Activated naive CD4-positive, alpha-beta T cell treated with Interleukin-2 at 50 U/mL for 16 hours (primary cell): Measurements from ENCODE around the gene C19orf47.

Experiments used
- DNase-seq: peaks from one replicate; pipeline ENCODE4 v3.0.0-alpha.2; 2020

The C19orf47 gene

GRCh38 chr19:40348125-40348913 is at the start of gene C19orf47, which contains the start of gene PLD3:
TSS of gene C19orf47 (minus strand) at chr19:40348397. CDS start at chr19:40341857, 6,540 bp downstream.
TSS of gene PLD3 (plus strand) at chr19:40348695. CDS start at chr19:40366484, 17,789 bp downstream.
- peak; percentile 99 for DNase-seq

DNA sequence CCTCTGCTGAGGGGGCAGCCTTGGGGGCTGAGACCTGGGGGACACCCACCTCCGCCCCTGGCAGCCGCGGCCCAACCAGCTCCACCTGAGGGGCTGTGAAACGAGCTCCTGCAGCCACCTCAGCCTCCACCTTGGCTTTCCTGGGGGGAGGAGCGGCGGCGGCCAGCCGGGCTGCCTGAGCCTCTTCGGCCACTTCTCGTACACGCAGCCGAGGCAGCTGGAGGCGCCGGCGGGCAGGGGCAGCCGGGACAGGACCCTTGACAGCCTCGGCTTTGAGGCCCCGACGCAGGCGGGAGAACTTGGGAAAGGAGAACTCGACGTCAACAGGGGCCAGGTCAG is 49.3 kb upstream of the C19orf47 start:
- DNase-seq: no peak

DNA sequence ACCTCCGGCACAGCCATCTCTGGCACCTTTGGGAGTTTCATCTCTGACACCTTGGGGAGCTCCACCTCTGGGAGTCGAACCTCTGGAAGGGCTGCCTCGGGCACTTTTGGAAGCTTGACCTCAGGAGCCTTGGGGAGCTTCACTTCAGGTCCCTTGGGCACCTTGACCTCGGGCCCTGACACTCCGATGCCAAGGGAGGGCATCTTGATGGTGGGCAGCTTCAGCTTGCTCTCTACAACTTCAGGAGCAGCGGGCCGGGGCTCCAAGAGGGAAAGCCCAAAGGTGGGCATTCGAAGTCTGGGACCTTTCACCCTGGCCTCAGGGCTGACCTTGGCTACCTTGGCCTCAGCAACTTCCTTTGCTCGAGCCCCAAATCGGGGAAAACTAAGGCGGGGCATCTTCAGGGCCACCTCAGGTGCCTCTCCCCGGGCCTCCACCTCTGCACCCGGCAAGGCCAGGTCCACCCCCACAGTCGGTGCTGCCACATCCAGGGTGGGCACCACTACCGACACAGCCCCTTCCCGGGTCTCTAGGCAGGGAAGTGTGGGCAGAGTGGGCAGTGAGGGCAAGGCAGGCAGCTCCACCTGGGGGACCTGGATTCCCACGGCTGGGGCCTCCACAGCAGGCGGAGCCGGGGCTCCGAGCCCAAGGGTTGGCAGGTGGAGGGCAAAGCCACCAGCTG is 48.8 kb upstream of the C19orf47 start:
- DNase-seq: no peak

DNA sequence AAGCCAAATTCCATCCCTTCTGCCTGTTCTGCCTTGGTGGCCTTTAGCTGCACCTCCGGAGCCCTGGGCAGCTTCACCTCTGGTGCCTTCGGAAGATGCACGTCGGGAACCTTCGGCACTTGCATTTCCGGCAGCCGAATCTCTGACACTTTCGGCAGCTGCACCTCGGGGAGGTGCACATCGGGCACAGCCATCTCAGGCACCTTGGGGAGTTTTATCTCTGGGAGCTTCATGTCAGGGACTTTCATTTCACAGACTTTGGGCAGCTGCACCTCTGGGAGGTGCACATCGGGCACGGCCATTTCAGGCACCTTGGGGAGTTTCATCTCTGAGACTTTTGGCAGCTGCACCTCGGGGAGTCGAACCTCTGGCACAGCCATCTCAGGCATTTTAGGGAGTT is 47.8 kb upstream of the C19orf47 start:
- no peak for DNase-seq

GRCh38 chr19:40394816-40395210 is 46.6 kb upstream of the C19orf47 start:
- no peak for DNase-seq

GRCh38 chr19:40393894-40394815 is 46.0 kb upstream of the C19orf47 start:
- no peak for DNase-seq

DNA sequence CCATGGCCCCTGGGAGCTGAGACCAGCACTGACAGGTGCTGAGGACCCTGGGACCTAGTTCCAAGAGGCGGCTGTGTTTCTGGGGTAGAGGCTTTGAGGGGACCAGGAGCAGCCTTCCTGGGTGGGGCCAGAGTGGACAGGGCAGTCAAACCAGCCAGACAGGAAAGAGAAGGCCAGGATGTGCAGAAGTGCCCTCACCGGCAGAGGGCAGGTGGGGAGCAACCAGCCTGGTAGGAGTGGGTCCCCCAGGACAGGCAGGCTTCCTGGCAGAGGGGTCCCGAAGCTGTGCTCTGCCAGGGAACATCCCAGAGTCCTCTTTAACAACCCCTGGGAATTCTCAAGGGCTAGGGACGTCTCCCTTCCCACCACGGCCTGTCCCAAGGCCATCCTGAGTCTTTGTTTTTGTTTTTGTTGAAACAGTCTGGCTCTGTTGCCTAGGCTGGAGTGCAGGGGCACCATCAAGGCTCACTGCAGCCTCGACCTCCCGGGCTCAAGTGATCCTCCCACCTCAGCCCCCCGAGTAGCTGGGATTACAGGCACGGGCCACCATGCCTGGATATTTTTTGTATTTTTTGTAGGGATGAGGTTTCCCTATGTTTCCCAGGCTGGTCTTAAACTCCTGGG is 44.8 kb upstream of the C19orf47 start:
- no peak for DNase-seq

DNA sequence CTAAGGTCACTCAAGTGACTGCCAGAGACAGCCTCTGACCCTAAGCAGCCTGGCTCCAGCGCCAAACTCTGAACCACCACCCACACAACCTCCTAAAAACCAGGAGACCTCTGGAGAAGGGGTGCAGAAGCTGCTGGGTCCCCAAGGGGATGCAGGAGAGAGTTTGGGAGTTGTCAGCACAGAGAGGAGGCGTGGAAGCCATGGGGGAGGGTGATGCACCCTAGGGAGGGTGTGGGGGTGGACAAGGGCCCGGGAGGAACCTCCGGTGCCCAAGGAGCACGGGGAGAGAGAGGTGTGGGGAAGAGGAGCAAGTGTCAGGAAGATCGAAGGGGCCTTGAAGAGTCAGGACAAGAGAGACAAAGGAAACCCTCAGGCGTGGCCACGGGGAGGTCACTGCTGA is 43.9 kb upstream of the C19orf47 start:
- no peak for DNase-seq

- no peak for DNase-seq
Observed at GRCh38 chr19:40390084-40390742, 42.0 kb upstream of the C19orf47 start, which contains the start of gene HIPK4. TSS of gene HIPK4 (minus strand) at chr19:40390181. CDS start at chr19:40389902, 279 bp downstream.

GRCh38 chr19:40389404-40390083 is 41.3 kb upstream of the C19orf47 start:
- no peak for DNase-seq

DNA sequence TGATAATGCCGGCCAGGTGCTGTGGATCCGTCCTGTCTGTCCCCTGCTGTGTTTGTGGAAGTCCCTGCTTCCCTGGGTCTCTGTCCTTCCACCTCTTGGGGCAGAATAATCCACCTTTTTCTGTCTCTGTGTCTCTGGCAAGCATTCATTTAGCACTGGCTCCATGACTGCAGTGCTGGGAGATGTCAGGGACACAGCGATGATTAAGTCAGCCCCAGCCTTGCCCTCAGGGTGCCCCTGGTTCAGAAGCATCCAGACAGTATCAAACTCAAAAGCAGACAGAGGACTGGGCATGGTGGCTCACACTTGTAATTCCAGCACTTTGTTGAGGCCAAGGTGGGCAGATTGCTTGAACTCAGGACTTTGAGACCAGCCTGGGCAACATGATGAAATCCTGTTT is 40.3 kb upstream of the C19orf47 start:
- no peak for DNase-seq

DNA sequence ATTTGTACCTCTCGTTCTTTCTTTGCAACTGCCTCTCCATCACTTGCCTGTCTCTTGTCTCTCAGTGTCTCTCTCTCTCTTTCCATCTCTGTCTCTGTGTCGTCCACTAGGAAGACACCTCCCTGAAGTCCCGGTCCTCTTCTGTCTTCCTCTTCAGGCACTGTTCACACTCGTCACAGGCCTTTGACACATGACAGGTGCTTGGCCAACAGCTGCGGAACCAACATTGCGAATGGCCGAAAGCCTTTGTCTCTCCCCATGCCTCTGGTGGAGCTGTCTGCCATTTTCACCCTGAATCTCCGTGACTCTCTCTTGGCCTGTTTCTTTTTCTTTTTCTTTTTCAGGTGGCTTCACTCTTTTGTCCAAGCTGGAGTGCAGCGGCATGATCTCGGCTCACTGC is 39.0 kb upstream of the C19orf47 start:
- no peak for DNase-seq

DNA sequence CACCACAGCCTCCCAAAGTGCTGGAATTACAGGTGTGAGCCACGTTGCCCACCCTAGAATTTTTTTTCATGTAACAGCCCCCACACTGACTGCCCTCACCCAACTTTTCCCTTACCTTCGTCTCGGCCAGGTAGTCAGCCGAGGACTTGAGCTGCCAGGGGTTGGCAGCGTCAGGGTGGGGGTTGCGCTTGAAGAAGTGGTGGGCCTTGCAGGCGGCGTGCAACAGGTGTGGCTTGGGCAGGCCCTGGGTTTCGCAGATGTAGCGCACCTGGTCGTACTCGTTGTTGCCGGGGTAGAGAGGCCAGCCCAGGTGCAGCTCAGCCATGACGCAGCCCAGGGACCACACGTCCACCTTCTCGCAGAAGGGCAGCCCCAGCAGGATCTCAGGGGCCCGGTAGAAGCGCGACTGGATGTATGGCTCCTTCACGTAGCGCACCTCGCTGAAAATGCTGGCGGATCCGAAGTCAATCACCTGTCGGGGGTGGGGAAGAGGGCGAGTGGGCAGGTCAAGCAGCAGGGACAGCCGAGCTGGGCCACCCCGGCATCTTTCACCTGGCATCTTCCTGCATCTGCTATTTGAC is 35.6 kb upstream of the C19orf47 start:
- no peak for DNase-seq

DNA sequence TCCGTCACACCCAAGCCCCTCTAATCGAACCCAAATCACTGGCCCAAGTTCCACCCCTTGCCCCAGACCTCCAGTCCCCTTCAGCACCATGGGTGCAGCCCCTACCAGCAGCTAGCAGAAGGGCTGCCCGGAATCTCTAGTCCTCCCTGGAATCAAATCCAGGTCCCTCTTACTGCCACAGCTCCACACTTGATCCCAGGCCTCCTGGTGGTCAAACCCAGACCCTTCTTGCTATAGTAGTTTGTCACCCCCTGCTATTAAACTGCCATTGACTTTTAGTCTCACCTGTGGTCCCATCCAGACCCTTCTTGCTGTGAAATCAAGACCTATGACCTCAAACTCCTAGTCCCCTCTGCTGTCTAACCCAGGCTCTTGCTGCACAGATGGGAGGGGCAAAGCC is 33.1 kb upstream of the C19orf47 start:
- DNase-seq: no peak

DNA sequence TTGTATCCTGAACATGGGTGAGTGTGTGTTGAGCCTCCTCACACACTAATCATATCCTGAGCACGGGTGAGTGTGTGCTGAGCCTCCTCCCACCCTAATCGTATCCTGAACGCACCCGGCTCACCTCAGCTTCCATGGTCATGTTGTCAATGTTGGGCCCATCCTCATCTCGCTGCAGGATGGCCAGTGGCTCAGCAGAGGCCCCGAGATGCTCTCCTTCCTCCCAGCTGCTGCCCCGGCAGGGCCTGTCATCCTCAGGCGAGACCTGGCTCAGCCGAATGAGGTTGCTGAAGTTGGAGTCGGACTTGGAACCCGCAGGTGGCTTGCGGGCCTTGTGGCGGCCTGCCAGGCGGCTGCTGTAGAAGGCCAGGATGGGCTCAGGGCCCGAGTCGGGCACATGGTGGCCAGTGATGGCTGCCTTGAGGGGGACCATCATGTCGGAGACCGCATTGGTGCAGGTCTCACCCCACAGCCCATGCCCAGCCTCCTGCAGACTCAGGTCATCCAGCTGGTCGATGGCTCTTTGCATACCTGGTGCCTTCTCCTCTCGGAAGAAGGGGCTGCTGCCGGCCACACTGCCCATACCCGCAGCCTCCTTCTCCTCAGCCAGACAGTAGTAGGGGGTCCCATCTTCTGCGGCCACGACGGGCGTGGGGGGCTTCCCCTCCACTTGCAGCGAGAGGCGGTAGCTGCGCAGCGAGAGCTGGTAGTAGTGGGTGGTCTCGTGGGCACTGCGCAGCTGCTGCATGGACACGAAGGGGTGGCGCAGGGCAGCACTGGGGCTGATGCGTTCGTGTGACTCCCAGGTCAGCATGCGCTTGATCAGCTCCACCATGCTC is 32.2 kb upstream of the C19orf47 start:
- no peak for DNase-seq

DNA sequence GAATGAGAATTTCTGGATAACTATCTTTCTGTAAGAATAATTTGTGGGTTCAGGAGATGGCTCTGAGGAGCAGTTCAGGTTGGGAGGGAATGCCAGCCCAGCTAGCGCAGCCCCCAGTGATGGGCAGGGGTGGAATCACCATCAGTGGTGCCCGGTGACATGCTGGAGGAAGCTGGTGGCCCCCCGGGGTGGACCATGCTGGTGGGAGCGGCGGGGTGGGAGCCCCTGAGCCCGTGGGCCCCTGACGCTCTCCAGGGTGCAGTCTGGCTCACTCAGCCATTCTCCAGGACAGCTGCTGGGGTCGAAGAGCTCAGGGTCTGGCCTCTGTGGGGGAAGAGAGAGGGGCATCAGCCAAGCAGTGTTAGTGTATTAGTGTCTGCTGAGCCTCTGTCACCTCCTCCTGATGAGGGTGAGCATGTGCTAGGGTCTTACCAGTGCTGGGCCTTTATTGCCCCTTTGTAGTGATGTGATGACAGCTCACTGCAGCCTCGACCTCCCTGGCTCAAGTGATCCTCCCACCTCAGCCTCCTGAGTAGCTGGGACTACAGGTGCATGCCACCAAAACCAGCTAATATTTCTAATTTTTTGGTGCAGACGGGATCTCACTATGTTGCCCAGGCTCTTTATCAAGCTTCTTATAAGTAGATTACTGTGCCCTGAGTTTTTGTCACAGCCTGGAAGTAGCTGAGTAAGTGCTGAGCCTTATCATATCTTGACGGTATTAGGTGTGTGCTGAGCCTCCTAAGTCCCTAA is 31.4 kb upstream of the C19orf47 start:
- no peak for DNase-seq

DNA sequence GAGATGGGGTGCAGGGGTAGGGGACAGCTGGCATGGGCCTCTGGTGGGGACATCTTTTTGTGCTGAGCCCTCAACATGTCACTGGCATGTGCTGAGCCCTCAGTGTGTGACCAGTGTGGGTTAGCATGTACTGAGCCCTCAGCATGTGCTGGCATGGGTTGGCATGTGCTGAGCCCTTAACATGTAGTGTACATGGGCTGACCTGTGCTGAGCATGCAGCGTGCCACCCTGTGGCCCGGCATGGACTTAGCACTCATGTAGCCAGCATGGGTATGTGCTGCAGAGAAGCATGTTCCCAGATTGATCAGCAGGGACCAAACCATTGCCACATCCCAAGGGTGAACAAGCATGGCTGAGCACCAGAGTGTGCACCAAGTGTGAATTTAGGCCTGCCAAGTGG is 30.3 kb upstream of the C19orf47 start:
- no peak for DNase-seq

DNA sequence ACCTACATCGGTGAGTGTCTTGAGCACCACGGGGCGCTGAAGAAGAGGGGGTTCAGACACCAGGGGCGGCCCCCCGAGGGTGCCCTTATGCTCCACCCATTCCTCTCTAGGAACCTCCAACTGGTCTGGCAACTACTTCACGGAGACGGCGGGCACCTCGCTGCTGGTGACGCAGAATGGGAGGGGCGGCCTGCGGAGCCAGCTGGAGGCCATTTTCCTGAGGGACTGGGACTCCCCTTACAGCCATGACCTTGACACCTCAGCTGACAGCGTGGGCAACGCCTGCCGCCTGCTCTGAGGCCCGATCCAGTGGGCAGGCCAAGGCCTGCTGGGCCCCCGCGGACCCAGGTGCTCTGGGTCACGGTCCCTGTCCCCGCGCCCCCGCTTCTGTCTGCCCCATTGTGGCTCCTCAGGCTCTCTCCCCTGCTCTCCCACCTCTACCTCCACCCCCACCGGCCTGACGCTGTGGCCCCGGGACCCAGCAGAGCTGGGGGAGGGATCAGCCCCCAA is 29.7 kb upstream of the C19orf47 start:
- no peak for DNase-seq

DNA sequence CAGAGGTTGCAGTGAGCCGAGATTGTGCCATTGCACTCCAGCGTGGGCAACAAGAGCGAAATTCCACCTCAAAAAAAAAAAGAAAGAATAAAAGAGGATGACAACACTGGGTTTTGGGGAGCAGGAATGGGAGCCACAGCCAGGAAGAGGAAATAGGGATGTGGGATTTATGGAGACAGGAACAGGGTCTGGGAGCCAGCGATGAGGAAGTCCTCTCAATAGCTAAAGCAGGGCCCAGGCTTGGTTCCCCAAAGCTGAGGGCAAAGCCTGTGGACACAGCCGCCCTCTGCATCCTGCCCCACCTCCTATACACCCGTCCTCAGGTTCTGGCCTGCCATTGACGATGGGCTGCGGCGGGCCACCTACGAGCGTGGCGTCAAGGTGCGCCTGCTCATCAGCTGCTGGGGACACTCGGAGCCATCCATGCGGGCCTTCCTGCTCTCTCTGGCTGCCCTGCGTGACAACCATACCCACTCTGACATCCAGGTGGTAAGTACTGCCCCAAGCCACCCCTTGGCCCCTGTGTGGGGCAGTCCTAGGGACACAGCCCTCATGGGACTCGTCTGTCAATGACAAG is 28.2 kb upstream of the C19orf47 start:
- no peak for DNase-seq
